KG1 (cell line): ENCODE data around the gene VSNL1.
"Not testable (repeated sequence)": the region's sequence is repeated elsewhere in the genome, so short reads cannot be mapped to it uniquely, and the experiment has no call there.

Experiments used
- DNase-seq: peaks from one replicate; lab custom pipeline; 2025; lab: John Stamatoyannopoulos, UW

VSNL1 gene

GRCh38 chr2:17542471-17542870, 2.0 kb downstream of the VSNL1 start:
- DNase-seq = no peak

- DNase-seq = no peak
Observed at GRCh38 chr2:17543131-17543660, 2.7 kb downstream of the VSNL1 start.

- no peak for DNase-seq
Observed at GRCh38 chr2:17543848-17544247, 3.4 kb downstream of the VSNL1 start.

GRCh38 chr2:17544256-17544655, 3.8 kb downstream of the VSNL1 start:
- no peak for DNase-seq

- no peak for DNase-seq
Observed at GRCh38 chr2:17545680-17546613, 5.5 kb downstream of the VSNL1 start.

- DNase-seq = no peak
Observed at GRCh38 chr2:17547237-17547636, 6.7 kb downstream of the VSNL1 start.

GRCh38 chr2:17547737-17548136, 7.2 kb downstream of the VSNL1 start:
- DNase-seq = no peak

GRCh38 chr2:17550907-17551306, 10.4 kb downstream of the VSNL1 start:
- no peak for DNase-seq

- DNase-seq = no peak
Observed at GRCh38 chr2:17555150-17555549, 14.7 kb downstream of the VSNL1 start.

- no peak for DNase-seq
Observed at GRCh38 chr2:17557596-17557995, 17.1 kb downstream of the VSNL1 start.

GRCh38 chr2:17558053-17558452, 17.6 kb downstream of the VSNL1 start:
- no peak for DNase-seq

GRCh38 chr2:17558878-17559277, 18.4 kb downstream of the VSNL1 start:
- no peak for DNase-seq

GRCh38 chr2:17565726-17566125, 25.2 kb downstream of the VSNL1 start:
- not testable (repeated sequence) for DNase-seq

- no peak for DNase-seq
Observed at GRCh38 chr2:17571681-17572080, 31.2 kb downstream of the VSNL1 start.

GRCh38 chr2:17573085-17573803, 32.7 kb downstream of the VSNL1 start:
- no peak for DNase-seq

- DNase-seq = no peak
Observed at GRCh38 chr2:17573804-17574175, 33.3 kb downstream of the VSNL1 start.

GRCh38 chr2:17574406-17575073, 34.0 kb downstream of the VSNL1 start:
- no peak for DNase-seq

- no peak for DNase-seq
Observed at GRCh38 chr2:17576802-17577201, 36.3 kb downstream of the VSNL1 start.

- no peak for DNase-seq
Observed at GRCh38 chr2:17578466-17578928, 38.0 kb downstream of the VSNL1 start.

GRCh38 chr2:17579605-17580318, 39.3 kb downstream of the VSNL1 start:
- no peak for DNase-seq

- DNase-seq = no peak
Observed at GRCh38 chr2:17580319-17580715, 39.8 kb downstream of the VSNL1 start.

- no peak for DNase-seq
Observed at GRCh38 chr2:17581831-17582230, 41.3 kb downstream of the VSNL1 start.
